Osteocyte (in vitro differentiated cells): ENCODE results near the gene GPR158. TPM values are rescaled to one million over a fixed set of nuclear protein-coding genes. Genes with fewer than 3 reads are reported as not detected.

ENCODE experiments used
- DNase-seq: peaks from one replicate; pipeline ENCODE4 v3.0.0; 2021; ENCODE audit warnings: mixed read lengths; ENCODE audit not compliant: unreplicated experiment; ENCODE audit errors: extremely low spot score
- H3K27ac Mint-ChIP-seq: one replicate; pipeline ENCODE4 v1.8.0; 2021; ENCODE audit warnings: mild to moderate bottlenecking, mixed read lengths; ENCODE audit not compliant: unreplicated experiment
- H3K27me3 Mint-ChIP-seq: one replicate; pipeline ENCODE4 v1.8.0; 2021; ENCODE audit warnings: mixed read lengths; ENCODE audit not compliant: unreplicated experiment
- H3K36me3 Mint-ChIP-seq: one replicate; pipeline ENCODE4 v1.8.0; 2021; ENCODE audit warnings: mixed read lengths; ENCODE audit not compliant: unreplicated experiment
- H3K4me1 Mint-ChIP-seq: one replicate; pipeline ENCODE4 v1.8.0; 2021; ENCODE audit warnings: mixed read lengths; ENCODE audit not compliant: unreplicated experiment
- H3K4me3 Mint-ChIP-seq: one replicate; pipeline ENCODE4 v1.8.0; 2021; ENCODE audit warnings: mild to moderate bottlenecking, moderate library complexity, mixed read lengths; ENCODE audit not compliant: unreplicated experiment
- H3K9me3 Mint-ChIP-seq: one replicate; pipeline ENCODE4 v1.8.0; 2021; ENCODE audit warnings: mixed read lengths; ENCODE audit not compliant: unreplicated experiment
- total RNA-seq: library from RNA; stranded (reverse); gene quantifications from 2 replicates; pipeline ENCODE4 v1.2.1, GENCODE V29; 2021
- TF ChIP-seq, protein P1 (sequence below): fragments of 200-600 bp; sonication (generic); IDR thresholded peaks from 2 replicates; pipeline ENCODE4 v1.5.0; 2021; ENCODE audit warnings: antibody characterized with exemption, mild to moderate bottlenecking, moderate library complexity

Gene GPR158
- total RNA-seq, 1 donor from 2014 or later, result 0.19 TPM

DNA sequence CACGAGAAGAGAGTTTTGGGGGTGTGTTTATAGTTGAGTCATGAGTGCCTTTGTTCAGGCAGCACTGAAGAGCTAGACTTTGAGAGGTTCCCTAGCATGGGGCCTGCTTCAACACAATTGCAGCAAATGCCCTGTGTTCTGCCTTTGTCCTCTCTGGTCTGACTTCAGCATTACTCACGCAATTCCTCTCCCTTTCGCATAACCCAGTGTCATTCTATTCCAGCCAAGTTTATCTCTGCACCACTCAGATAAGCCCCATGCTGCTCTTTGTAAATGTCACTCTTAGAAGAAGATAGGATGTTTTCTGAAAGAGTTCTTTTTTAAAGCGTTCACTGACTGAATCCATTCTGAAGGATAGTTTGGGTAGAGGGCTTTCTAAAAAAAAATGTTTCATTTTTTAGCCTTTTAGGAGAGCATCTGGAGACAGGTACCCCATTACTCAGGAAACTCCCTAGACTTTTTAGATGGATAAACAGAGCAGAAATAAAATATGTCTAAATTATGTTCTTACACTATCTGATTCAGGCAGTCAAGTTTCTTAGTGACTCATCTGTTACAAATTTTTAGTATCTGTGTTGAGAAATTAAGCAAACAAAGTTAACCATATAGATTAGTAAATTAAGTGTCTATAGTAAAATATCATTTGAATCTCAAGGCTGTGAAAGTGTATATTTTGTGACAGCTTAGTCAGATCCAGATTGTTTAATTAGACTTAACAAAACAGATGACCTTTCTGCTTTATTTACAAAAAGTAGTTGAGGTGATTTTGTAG lies 318.5 kb downstream of the GPR158 start:
- Mint-ChIP-seq H3K4me3 (no peak overlapping the region), H3K36me3 (no peaks in the 10 kb centered on the region), H3K27ac (no peak overlapping the region), H3K9me3 (no peaks in the 10 kb centered on the region), H3K27me3 (no peaks in the 10 kb centered on the region), H3K4me1 (no peaks in the 10 kb centered on the region)
- TF ChIP-seq, protein P1, sequence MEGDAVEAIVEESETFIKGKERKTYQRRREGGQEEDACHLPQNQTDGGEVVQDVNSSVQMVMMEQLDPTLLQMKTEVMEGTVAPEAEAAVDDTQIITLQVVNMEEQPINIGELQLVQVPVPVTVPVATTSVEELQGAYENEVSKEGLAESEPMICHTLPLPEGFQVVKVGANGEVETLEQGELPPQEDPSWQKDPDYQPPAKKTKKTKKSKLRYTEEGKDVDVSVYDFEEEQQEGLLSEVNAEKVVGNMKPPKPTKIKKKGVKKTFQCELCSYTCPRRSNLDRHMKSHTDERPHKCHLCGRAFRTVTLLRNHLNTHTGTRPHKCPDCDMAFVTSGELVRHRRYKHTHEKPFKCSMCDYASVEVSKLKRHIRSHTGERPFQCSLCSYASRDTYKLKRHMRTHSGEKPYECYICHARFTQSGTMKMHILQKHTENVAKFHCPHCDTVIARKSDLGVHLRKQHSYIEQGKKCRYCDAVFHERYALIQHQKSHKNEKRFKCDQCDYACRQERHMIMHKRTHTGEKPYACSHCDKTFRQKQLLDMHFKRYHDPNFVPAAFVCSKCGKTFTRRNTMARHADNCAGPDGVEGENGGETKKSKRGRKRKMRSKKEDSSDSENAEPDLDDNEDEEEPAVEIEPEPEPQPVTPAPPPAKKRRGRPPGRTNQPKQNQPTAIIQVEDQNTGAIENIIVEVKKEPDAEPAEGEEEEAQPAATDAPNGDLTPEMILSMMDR, result no peak
- no peak for DNase-seq

DNA sequence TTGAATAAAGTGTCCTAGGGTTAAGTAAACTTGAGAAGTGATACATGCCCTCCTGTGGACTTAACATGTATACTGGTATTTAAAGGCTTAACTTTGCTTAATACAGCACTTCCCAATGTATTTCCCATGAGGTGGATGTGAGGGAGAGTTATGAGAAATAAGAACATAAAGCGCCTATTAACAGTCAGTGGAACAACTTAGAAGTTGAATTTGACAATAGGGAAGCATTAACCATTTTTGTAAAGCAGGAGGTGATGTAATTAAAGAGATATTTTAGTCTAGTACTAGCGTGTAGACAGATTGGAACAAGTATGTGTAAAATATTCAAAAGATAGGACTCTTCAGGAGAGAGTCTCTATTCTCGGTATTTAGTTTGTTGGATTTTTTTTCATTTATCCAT lies 322.4 kb downstream of the GPR158 start:
- no peak overlapping the region for H3K27ac Mint-ChIP-seq
- no peaks in the 10 kb centered on the region for H3K36me3 Mint-ChIP-seq
- DNase-seq, result no peak
- H3K27me3 Mint-ChIP-seq, result no peaks in the 10 kb centered on the region
- no peaks in the 10 kb centered on the region for H3K9me3 Mint-ChIP-seq
- no peak overlapping the region for H3K4me3 Mint-ChIP-seq
- TF ChIP-seq, protein P1, result no peak
- H3K4me1 Mint-ChIP-seq, result no peaks in the 10 kb centered on the region

DNA sequence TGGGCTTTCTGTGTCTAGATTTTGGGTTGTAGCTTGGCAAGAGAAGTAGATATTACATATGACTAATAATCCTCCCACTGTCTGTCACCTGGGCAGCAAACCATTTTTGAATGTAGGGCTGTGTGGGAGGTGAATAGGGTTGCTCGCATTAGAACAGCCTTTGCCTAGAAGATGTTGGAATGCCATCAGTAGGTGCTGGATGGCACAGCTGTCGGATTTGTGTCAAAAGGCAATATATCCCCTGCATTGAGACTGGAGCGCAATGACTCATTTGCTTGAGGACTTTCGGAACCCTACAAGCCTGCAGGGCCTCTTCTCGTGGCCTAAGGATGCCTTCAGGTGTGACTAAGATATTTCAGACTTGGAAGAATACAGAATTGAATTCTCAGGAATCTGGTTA lies 323.8 kb downstream of the GPR158 start:
- Mint-ChIP-seq H3K4me1 (no peaks in the 10 kb centered on the region), H3K9me3 (no peaks in the 10 kb centered on the region), H3K27ac (no peak overlapping the region), H3K4me3 (no peak overlapping the region), H3K36me3 (no peaks in the 10 kb centered on the region), H3K27me3 (no peaks in the 10 kb centered on the region)
- DNase-seq, result no peak
- TF ChIP-seq, protein P1, result no peak

DNA sequence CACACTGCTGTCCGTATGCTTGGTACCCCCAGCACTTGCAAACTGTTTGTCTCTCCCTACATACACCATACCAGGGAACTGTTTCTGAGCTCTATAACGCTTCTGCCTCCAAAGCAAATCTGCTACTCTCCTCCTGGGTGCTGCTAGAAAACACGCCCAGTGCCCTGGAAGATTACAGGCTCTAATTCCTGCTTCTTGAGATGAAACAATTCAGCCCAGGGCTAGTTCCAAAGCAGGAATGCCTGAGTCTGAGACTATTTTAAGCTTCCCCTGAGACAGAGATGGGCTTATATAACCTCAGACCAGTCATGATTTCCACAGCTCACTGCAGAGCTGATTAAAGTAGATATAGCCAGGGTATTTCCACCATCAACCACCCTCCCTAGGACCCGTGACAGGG lies 327.1 kb downstream of the GPR158 start:
- Mint-ChIP-seq H3K36me3 (no peaks in the 10 kb centered on the region), H3K27me3 (no peaks in the 10 kb centered on the region), H3K9me3 (no peaks in the 10 kb centered on the region), H3K4me1 (no peaks in the 10 kb centered on the region), H3K4me3 (no peak overlapping the region), H3K27ac (no peak overlapping the region)
- no peak for DNase-seq
- TF ChIP-seq, protein P1, result no peak

DNA sequence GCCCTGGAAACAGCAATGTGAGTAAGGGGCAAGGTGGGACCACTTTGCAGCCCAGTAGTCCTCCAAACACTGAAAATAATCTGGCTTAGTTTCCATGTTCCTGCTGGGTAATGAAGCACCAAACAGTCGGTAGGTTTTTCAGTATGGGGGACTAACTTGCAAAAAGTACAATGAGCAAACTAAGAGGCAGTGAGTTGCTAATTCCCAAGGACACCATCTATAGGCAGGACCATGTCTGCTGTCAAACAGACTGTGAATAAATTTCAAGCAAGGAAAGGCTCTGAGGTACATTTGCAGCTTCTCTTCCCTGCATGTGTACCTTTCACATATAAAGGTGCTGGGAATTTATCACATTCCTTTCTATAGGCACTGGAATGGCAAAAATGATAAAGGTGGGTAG lies 327.7 kb downstream of the GPR158 start:
- H3K27me3 Mint-ChIP-seq, result no peaks in the 10 kb centered on the region

More for the DNA sequence above, 327.7 kb downstream of the GPR158 start:
- TF ChIP-seq, protein P1, result no peak
- H3K4me1 Mint-ChIP-seq, result no peaks in the 10 kb centered on the region
- no peak overlapping the region for H3K27ac Mint-ChIP-seq
- no peaks in the 10 kb centered on the region for H3K9me3 Mint-ChIP-seq
- no peaks in the 10 kb centered on the region for H3K36me3 Mint-ChIP-seq
- no peak overlapping the region for H3K4me3 Mint-ChIP-seq
- DNase-seq, result no peak
